ENCODE data around the gene ANKRD22.
A peak's percentile ranks its signal among the peaks of the same experiment; 100 is the strongest.

Gene ANKRD22

GRCh38 chr10:88848499-88848898, 3.1 kb downstream of the ANKRD22 start:
- no peaks in the 10 kb centered on the region for H3K36me3 ChIP-seq (ENCODE audit: insufficient read depth, low read length)
- TF ChIP-seq, protein P1, sequence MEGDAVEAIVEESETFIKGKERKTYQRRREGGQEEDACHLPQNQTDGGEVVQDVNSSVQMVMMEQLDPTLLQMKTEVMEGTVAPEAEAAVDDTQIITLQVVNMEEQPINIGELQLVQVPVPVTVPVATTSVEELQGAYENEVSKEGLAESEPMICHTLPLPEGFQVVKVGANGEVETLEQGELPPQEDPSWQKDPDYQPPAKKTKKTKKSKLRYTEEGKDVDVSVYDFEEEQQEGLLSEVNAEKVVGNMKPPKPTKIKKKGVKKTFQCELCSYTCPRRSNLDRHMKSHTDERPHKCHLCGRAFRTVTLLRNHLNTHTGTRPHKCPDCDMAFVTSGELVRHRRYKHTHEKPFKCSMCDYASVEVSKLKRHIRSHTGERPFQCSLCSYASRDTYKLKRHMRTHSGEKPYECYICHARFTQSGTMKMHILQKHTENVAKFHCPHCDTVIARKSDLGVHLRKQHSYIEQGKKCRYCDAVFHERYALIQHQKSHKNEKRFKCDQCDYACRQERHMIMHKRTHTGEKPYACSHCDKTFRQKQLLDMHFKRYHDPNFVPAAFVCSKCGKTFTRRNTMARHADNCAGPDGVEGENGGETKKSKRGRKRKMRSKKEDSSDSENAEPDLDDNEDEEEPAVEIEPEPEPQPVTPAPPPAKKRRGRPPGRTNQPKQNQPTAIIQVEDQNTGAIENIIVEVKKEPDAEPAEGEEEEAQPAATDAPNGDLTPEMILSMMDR (IDR thresholded peaks at IDR 0.05; ENCODE audit: borderline replicate concordance, extremely low read depth, low read length, poor library complexity, severe bottlenecking) = no peak
- TF ChIP-seq EZH2 (IDR thresholded peaks at IDR 0.05; ENCODE audit: borderline replicate concordance, low read depth, low read length, severe bottlenecking) = no peak
- DNase-seq (no peak), ATAC-seq (ENCODE audit: insufficient read depth, low read depth) (no peak)
- no peak overlapping the region for H3K4me2 ChIP-seq (ENCODE audit: insufficient read depth, low read length)
- H3K9ac ChIP-seq (ENCODE audit: low read depth, low read length) = no peak overlapping the region
- H3K4me3 ChIP-seq (ENCODE audit: low read depth in 1 of 2, low read length in 2 of 2) = no peak overlapping the region
- no peaks in the 10 kb centered on the region for H3K4me1 ChIP-seq (ENCODE audit: insufficient read depth, low read length)
- H2AFZ ChIP-seq (ENCODE audit: low read depth, low read length) = no peak overlapping the region
- no peaks in the 10 kb centered on the region for H3K9me3 ChIP-seq (ENCODE audit: insufficient read depth, low read length, severe bottlenecking)
- H3K79me2 ChIP-seq (ENCODE audit: insufficient read depth, low read length) = no peaks in the 10 kb centered on the region
- no peak overlapping the region for H3K27ac ChIP-seq (ENCODE audit: low read length)
- H4K20me1 ChIP-seq (ENCODE audit: insufficient read depth, low read length) = no peaks in the 10 kb centered on the region
- H3K27me3 ChIP-seq (ENCODE audit: insufficient read depth, low read length, poor library complexity) = peaks cover 3% of the 10 kb centered on the region

DNA sequence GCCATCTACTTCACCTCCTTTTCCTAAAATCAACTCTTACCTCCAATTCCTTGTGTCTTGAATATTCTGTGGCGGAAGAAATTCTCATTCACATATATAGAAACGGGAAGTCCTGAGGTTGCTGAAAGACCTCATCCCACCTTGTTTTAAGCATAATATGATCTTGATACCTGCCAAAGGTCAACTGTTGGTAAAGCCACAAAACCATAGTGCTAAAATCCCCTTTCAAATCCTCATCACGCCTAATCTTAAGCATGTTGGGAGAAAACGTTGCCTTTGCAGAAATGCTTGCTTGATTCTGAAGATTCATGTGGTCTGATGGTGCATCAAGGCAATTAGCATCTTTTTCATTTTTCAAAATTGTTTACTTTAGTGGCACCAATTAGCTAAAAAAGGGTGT, 8.5 kb downstream of the ANKRD22 start:
- no peak overlapping the region for H3K4me3 ChIP-seq (ENCODE audit: low read depth in 1 of 2, low read length in 2 of 2)
- TF ChIP-seq EZH2 (IDR thresholded peaks at IDR 0.05; ENCODE audit: borderline replicate concordance, low read depth, low read length, severe bottlenecking) = no peak
- TF ChIP-seq, protein P1 (IDR thresholded peaks at IDR 0.05; ENCODE audit: borderline replicate concordance, extremely low read depth, low read length, poor library complexity, severe bottlenecking) = no peak
- no peak overlapping the region for H3K27ac ChIP-seq (ENCODE audit: low read length)
- H3K27me3 ChIP-seq (ENCODE audit: insufficient read depth, low read length, poor library complexity) = peaks cover 3% of the 10 kb centered on the region
- no peak for DNase-seq
- H3K36me3 ChIP-seq (ENCODE audit: insufficient read depth, low read length) = no peaks in the 10 kb centered on the region
- no peaks in the 10 kb centered on the region for H3K79me2 ChIP-seq (ENCODE audit: insufficient read depth, low read length)
- ATAC-seq (ENCODE audit: insufficient read depth, low read depth) = no peak
- H3K4me1 ChIP-seq (ENCODE audit: insufficient read depth, low read length) = no peaks in the 10 kb centered on the region
- H3K9me3 ChIP-seq (ENCODE audit: insufficient read depth, low read length, severe bottlenecking) = no peaks in the 10 kb centered on the region
- no peak overlapping the region for H3K4me2 ChIP-seq (ENCODE audit: insufficient read depth, low read length)
- no peak overlapping the region for H3K9ac ChIP-seq (ENCODE audit: low read depth, low read length)
- H4K20me1 ChIP-seq (ENCODE audit: insufficient read depth, low read length) = no peaks in the 10 kb centered on the region
- no peak overlapping the region for H2AFZ ChIP-seq (ENCODE audit: low read depth, low read length)

DNA sequence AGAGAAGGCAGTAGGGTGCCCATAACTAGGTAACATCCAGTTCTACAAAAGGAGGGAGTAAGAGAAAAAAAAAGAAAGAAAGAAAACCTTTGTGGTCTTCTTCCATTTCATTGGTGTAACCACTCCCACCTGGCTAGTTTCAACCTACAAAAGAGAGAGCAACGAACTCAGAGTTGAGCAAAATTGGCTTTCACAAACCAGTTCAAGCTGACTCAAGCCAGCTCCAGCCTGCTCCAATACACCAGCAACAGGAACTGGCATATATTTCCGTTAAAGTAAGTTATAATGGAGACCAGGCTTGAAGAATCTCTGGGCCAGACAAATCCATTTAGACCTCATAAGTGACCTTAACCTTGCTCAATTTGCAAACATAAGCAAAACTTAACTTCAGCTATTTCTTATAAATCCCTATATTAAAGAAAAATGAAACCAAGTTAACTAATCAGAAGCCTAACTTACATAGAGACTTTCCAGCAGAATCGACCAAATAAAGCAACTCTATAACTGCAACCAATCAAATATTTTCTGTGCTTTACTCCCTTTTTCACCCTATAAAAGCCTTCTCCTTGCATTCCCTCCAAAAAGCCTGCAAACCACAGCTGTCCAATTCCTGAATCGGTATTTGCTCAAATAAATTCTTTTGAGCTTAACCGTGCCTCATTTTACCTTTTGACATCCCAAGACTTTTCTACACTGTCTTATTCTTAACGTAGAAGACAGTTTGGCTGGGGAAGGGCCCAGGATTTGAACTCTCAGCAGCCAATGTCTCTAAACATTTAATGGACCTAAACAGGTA, 10.1 kb downstream of the ANKRD22 start:
- H3K9me3 ChIP-seq (ENCODE audit: insufficient read depth, low read length, severe bottlenecking) = no peaks in the 10 kb centered on the region
- no peaks in the 10 kb centered on the region for H3K4me1 ChIP-seq (ENCODE audit: insufficient read depth, low read length)
- no peak overlapping the region for H3K27ac ChIP-seq (ENCODE audit: low read length)
- TF ChIP-seq, protein P1 (IDR thresholded peaks at IDR 0.05; ENCODE audit: borderline replicate concordance, extremely low read depth, low read length, poor library complexity, severe bottlenecking) = no peak
- TF ChIP-seq EZH2 (IDR thresholded peaks at IDR 0.05; ENCODE audit: borderline replicate concordance, low read depth, low read length, severe bottlenecking) = no peak
- H3K79me2 ChIP-seq (ENCODE audit: insufficient read depth, low read length) = no peaks in the 10 kb centered on the region
- no peak overlapping the region for H3K9ac ChIP-seq (ENCODE audit: low read depth, low read length)
- H3K4me3 ChIP-seq (ENCODE audit: low read depth in 1 of 2, low read length in 2 of 2) = no peak overlapping the region
- H2AFZ ChIP-seq (ENCODE audit: low read depth, low read length) = no peak overlapping the region
- peaks cover 3% of the 10 kb centered on the region for H3K27me3 ChIP-seq (ENCODE audit: insufficient read depth, low read length, poor library complexity)
- H3K36me3 ChIP-seq (ENCODE audit: insufficient read depth, low read length) = no peaks in the 10 kb centered on the region
- H3K4me2 ChIP-seq (ENCODE audit: insufficient read depth, low read length) = no peak overlapping the region
- no peaks in the 10 kb centered on the region for H4K20me1 ChIP-seq (ENCODE audit: insufficient read depth, low read length)
- peak; percentile 37; the same call in 1 of the 3 replicates for ATAC-seq (ENCODE audit: insufficient read depth, low read depth)
- DNase-seq = no peak
